Endodermal cell (in vitro differentiated cells): ENCODE measurements around the gene GPHN. TPM values are rescaled to one million over a fixed set of nuclear protein-coding genes. Genes with fewer than 3 reads are reported as not detected.

ENCODE experiments used
- DNase-seq: peaks from one replicate; pipeline ENCODE4 v3.0.0-alpha.2; 2017
- H3K27ac ChIP-seq: 2 replicates; pipeline ENCODE4 v1.5.1; 2013; ENCODE audit warnings: mild to moderate bottlenecking, low read depth, low read length, moderate library complexity
- H3K27me3 ChIP-seq: 2 replicates; pipeline ENCODE4 v1.6.1; 2013; ENCODE audit warnings: mild to moderate bottlenecking, low read length, moderate library complexity; ENCODE audit not compliant: insufficient read depth, control insufficient read depth, poor library complexity, severe bottlenecking
- H3K36me3 ChIP-seq: 2 replicates; pipeline ENCODE4 v1.7.0; 2013; ENCODE audit warnings: mild to moderate bottlenecking, low read length, moderate library complexity; ENCODE audit not compliant: control insufficient read depth, insufficient read depth
- H3K4me1 ChIP-seq: one replicate; pipeline ENCODE4 v1.7.0; 2013; ENCODE audit warnings: low read length; ENCODE audit not compliant: control insufficient read depth, insufficient read depth
- H3K4me3 ChIP-seq: 2 replicates; pipeline ENCODE4 v1.5.1; 2013; ENCODE audit warnings: mild to moderate bottlenecking, low read length, moderate library complexity
- H3K9ac ChIP-seq: 2 replicates; pipeline ENCODE4 v1.6.1; 2013; ENCODE audit warnings: mild to moderate bottlenecking, low read length, moderate library complexity; ENCODE audit not compliant: poor library complexity, severe bottlenecking; ENCODE audit errors: extremely low read depth
- H3K9me3 ChIP-seq: 2 replicates; pipeline ENCODE4 v1.6.1; 2013; ENCODE audit warnings: mild to moderate bottlenecking, low read length, moderate library complexity; ENCODE audit not compliant: control insufficient read depth
- H3K27ac Mint-ChIP-seq: 2 replicates; pipeline ENCODE4 v1.8.0; 2020; ENCODE audit warnings: mixed read lengths
- H3K27me3 Mint-ChIP-seq: 2 replicates; pipeline ENCODE4 v1.8.0; 2021; ENCODE audit warnings: mild to moderate bottlenecking, mixed read lengths; ENCODE audit not compliant: insufficient read depth
- H3K36me3 Mint-ChIP-seq: 2 replicates; pipeline ENCODE4 v1.8.0; 2020; ENCODE audit warnings: low read depth, mixed read lengths
- H3K4me1 Mint-ChIP-seq: 2 replicates; pipeline ENCODE4 v1.8.0; 2020; ENCODE audit warnings: mixed read lengths
- H3K4me3 Mint-ChIP-seq: 2 replicates; pipeline ENCODE4 v1.8.0; 2020; ENCODE audit warnings: mild to moderate bottlenecking, moderate library complexity, mixed read lengths
- H3K9me3 Mint-ChIP-seq: 2 replicates; pipeline ENCODE4 v1.8.0; 2020; ENCODE audit warnings: mild to moderate bottlenecking, mixed read lengths
- WGBS, 2 experiments: methylation state at CpG; one replicate each; pipeline versions ENCODE4 v1.1.5 to v1.1.7; 2013; ENCODE audit warnings: missing lambda C conversion rate in 2 of 2, mixed read lengths in 1 of 2; ENCODE audit not compliant: insufficient coverage in 1 of 2, insufficient read length in 1 of 2; 5-methylcytosine and 5-hydroxymethylcytosine counted together
- total RNA-seq, 2 donors: library from RNA; stranded (reverse); fragmentation: NEBNext Ultra II Directional in 1 of 2; extraction: Animal tissue kit (Norgen Biotek cat#: 25700) in 1 of 2; gene quantifications; 2 replicates in 1 of 2; 3 replicates in 1 of 2; pipeline ENCODE4 v1.2.1, GENCODE V29; 2021
- TF ChIP-seq, protein P1 (sequence below): fragments of 200-600 bp; sonication (generic); conservative IDR thresholded peaks from 2 replicates; pipeline ENCODE4 v1.5.0; 2021; ENCODE audit warnings: antibody characterized with exemption, mild to moderate bottlenecking

Gene GPHN
- total RNA-seq, 2 donors from 2014 or later: 12.4 to 15.0 TPM

GRCh38 chr14:67186172-67186768 is 678.3 kb downstream of the GPHN start:
- no peaks in the 10 kb centered on the region for H3K27me3 Mint-ChIP-seq
- no peaks in the 10 kb centered on the region for H3K9me3 Mint-ChIP-seq

DNA sequence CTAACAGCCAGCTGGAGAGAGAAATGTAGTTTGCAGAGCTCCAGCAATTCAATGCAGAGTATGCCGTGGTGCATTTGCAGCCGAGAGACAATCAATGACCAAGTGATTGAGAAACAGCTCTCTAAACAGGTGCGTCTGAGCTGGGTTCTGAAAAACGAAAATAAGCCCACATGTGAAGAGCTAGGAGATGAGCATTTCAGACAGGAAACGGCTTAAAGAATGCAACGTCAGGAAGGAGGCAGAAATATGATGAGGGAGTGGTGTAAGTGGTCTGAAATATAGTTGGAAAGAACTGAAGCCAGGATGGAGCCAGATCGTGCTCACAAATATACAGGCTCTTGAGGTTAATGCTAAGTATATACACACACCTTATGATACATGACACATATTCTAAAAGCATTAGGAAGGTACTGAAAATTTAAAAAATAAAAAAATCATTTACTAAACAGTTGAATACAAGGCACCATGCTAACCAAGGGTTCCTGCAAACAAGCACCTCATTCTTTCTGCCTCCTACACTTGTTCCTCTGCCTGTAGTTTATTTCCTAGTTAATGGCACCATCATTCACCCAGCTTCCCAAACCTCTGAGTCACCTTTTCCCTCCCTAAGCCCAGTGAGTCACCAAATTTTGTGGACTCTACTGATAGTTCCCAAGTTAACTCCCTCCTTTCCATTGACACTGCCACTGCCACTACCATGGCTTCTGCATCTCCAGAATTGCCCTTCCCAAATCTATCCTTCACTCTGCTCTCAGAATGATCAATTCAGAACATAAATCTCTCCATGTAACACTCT is 679.0 kb downstream of the GPHN start:
- H3K36me3 ChIP-seq: no peaks in the 10 kb centered on the region
- Mint-ChIP-seq H3K9me3 (no peaks in the 10 kb centered on the region), H3K27ac (no peak overlapping the region), H3K4me1 (peaks cover 3% of the 10 kb centered on the region), H3K27me3 (peaks cover 2% of the 10 kb centered on the region), H3K4me3 (no peak overlapping the region), H3K36me3 (no peaks in the 10 kb centered on the region)
- no peak overlapping the region for H3K9ac ChIP-seq
- no peak overlapping the region for H3K27ac ChIP-seq
- DNase-seq: no peak
- WGBS, 2 experiments: 84 to 91% methylated on average over 5 to 6 of the region's 7 CpGs
- H3K4me3 ChIP-seq: no peak overlapping the region
- H3K4me1 ChIP-seq: no peaks in the 10 kb centered on the region
- no peaks in the 10 kb centered on the region for H3K27me3 ChIP-seq
- H3K9me3 ChIP-seq: no peaks in the 10 kb centered on the region
- TF ChIP-seq, protein P1, sequence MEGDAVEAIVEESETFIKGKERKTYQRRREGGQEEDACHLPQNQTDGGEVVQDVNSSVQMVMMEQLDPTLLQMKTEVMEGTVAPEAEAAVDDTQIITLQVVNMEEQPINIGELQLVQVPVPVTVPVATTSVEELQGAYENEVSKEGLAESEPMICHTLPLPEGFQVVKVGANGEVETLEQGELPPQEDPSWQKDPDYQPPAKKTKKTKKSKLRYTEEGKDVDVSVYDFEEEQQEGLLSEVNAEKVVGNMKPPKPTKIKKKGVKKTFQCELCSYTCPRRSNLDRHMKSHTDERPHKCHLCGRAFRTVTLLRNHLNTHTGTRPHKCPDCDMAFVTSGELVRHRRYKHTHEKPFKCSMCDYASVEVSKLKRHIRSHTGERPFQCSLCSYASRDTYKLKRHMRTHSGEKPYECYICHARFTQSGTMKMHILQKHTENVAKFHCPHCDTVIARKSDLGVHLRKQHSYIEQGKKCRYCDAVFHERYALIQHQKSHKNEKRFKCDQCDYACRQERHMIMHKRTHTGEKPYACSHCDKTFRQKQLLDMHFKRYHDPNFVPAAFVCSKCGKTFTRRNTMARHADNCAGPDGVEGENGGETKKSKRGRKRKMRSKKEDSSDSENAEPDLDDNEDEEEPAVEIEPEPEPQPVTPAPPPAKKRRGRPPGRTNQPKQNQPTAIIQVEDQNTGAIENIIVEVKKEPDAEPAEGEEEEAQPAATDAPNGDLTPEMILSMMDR: no peak

More at GRCh38 chr14:67186172-67186768, 678.3 kb downstream of the GPHN start:
- H3K4me3 ChIP-seq: no peak overlapping the region
- Mint-ChIP-seq H3K27ac (no peak overlapping the region), H3K4me1 (peaks cover 3% of the 10 kb centered on the region), H3K36me3 (no peaks in the 10 kb centered on the region), H3K4me3 (no peak overlapping the region)
- DNase-seq: no peak
- no peaks in the 10 kb centered on the region for H3K4me1 ChIP-seq
- H3K9me3 ChIP-seq: no peaks in the 10 kb centered on the region
- H3K36me3 ChIP-seq: peaks cover 4% of the 10 kb centered on the region
- 81 to 91% methylated on average over 5 of the region's 5 CpGs for WGBS, 2 experiments
- TF ChIP-seq, protein P1: no peak
- no peaks in the 10 kb centered on the region for H3K27me3 ChIP-seq
- no peak overlapping the region for H3K27ac ChIP-seq
- no peak overlapping the region for H3K9ac ChIP-seq

DNA sequence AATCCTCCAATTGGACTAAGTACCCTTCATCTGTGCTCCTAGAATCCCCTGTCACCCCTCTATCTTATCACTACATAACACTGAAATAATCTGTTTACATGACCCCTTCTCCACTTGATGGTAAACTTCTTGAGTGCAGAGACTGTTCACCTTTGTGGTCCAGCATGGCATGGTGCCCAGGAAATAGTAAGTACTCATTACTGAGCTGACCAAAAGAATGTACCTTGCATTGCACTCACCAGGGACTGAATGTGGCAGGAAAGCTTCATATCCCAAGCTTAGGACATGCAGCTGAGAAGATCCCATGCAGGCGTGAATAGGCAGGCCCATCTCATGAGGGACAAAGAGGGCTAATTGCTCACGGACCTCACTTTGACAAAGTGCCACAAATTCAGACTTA is 679.9 kb downstream of the GPHN start:
- DNase-seq: no peak
- Mint-ChIP-seq H3K27me3 (peaks cover 2% of the 10 kb centered on the region), H3K4me3 (no peak overlapping the region), H3K9me3 (no peaks in the 10 kb centered on the region), H3K36me3 (no peaks in the 10 kb centered on the region), H3K27ac (no peak overlapping the region), H3K4me1 (peaks cover 3% of the 10 kb centered on the region)
- no peaks in the 10 kb centered on the region for H3K36me3 ChIP-seq
- TF ChIP-seq, protein P1: no peak
- no peaks in the 10 kb centered on the region for H3K27me3 ChIP-seq
- no peaks in the 10 kb centered on the region for H3K4me1 ChIP-seq
- no peak overlapping the region for H3K27ac ChIP-seq
- WGBS, 2 experiments: 98% methylated on average over 2 of the region's 2 CpGs; no CpG with 5 or more reads in 1 of the 2 experiments
- no peaks in the 10 kb centered on the region for H3K9me3 ChIP-seq
- no peak overlapping the region for H3K9ac ChIP-seq
- H3K4me3 ChIP-seq: no peak overlapping the region
